Smooth muscle cell (in vitro differentiated cells): ENCODE measurements around the gene COL5A3. TPM values are rescaled to one million over a fixed set of nuclear protein-coding genes. Genes with fewer than 3 reads are reported as not detected.

Source experiments
- DNase-seq: peaks from one replicate; lab custom pipeline; 2025; ENCODE audit not compliant: unreplicated experiment; lab: John Stamatoyannopoulos, UW
- H2AFZ ChIP-seq: fragments of 200-600 bp; sonication (generic); 2 replicates; pipeline ENCODE4 v1.6.0; 2016; ENCODE audit warnings: antibody characterized with exemption, low read depth, mild to moderate bottlenecking
- H3F3A ChIP-seq: fragments of 200-600 bp; sonication (generic); 2 replicates; pipeline ENCODE4 v1.6.0; 2017; ENCODE audit warnings: antibody characterized with exemption, low read depth
- H3K27ac ChIP-seq: fragments of 200-600 bp; sonication (generic); 2 replicates; pipeline ENCODE4 v1.5.1; 2016; ENCODE audit warnings: low read depth, mild to moderate bottlenecking
- H3K27me3 ChIP-seq: fragments of 200-600 bp; sonication (generic); 2 replicates; pipeline ENCODE4 v1.6.1; 2016; ENCODE audit warnings: low read depth, mild to moderate bottlenecking
- H3K36me3 ChIP-seq: fragments of 200-600 bp; sonication (generic); 2 replicates; pipeline ENCODE4 v1.5.1; 2016; ENCODE audit warnings: low read depth
- H3K4me1 ChIP-seq: fragments of 200-600 bp; sonication (generic); 2 replicates; pipeline ENCODE4 v1.5.1; 2016; ENCODE audit warnings: low read depth
- H3K4me2 ChIP-seq: fragments of 200-600 bp; sonication (generic); 2 replicates; pipeline ENCODE4 v1.6.0; 2016; ENCODE audit warnings: mild to moderate bottlenecking
- H3K4me3 ChIP-seq: fragments of 200-600 bp; sonication (generic); 2 replicates; pipeline ENCODE4 v1.5.1; 2016; ENCODE audit warnings: mild to moderate bottlenecking
- H3K79me2 ChIP-seq: fragments of 200-600 bp; sonication (generic); 2 replicates; pipeline ENCODE4 v1.6.0; 2016; ENCODE audit warnings: low read depth, mild to moderate bottlenecking
- H3K9ac ChIP-seq: fragments of 200-600 bp; sonication (generic); 2 replicates; pipeline ENCODE4 v1.6.0; 2016; ENCODE audit warnings: low read depth
- H3K9me3 ChIP-seq: fragments of 200-600 bp; sonication (generic); replicated peaks from 2 replicates; pipeline ENCODE4 v1.5.1; 2016; ENCODE audit warnings: low read depth
- H4K20me1 ChIP-seq: fragments of 200-600 bp; sonication (generic); 2 replicates; pipeline ENCODE4 v1.6.0; 2016; ENCODE audit warnings: low read depth
- WGBS: methylation state at CpG from one replicate; pipeline ENCODE4 v1.1.7; 2016; ENCODE audit warnings: low lambda C conversion rate; 5-methylcytosine and 5-hydroxymethylcytosine counted together
- polyA plus RNA-seq: library from polyadenylated mRNA; unstranded; fragments of >200 nt; fragmentation: Nextera tagmentation; extraction: Ambion mirVana; gene quantifications from 2 replicates; pipeline ENCODE4 v1.2.1, GENCODE V29; 2016
- total RNA-seq: library from RNA; depleted of rRNA; stranded (reverse); fragments of >200 nt; gene quantifications from 2 replicates; pipeline ENCODE4 v1.2.3, GENCODE V29; 2014
- TF ChIP-seq, protein P1 (sequence below): fragments of 200-600 bp; sonication (generic); IDR thresholded peaks from 2 replicates; pipeline ENCODE4 v1.5.1; 2017; ENCODE audit warnings: borderline replicate concordance, mild to moderate bottlenecking, antibody characterized with exemption; ENCODE audit not compliant: insufficient read depth, poor library complexity, severe bottlenecking

The COL5A3 gene
- total and polyA plus RNA-seq, 2 experiments from 2014 or later = 12.8 to 14.4 TPM

- Histone ChIP-seq H3K4me2 (no peak overlapping the region), H2AFZ (no peak overlapping the region), H3K4me3 (no peak overlapping the region), H3K9ac (no peak overlapping the region), H3K79me2 (no peaks in the 10 kb centered on the region), H3K27ac (no peak overlapping the region), H3K9me3 (no peaks in the 10 kb centered on the region), H3K27me3 (no peaks in the 10 kb centered on the region), H3K36me3 (no peaks in the 10 kb centered on the region), H3K4me1 (no peaks in the 10 kb centered on the region), H3F3A (no peaks in the 10 kb centered on the region), H4K20me1 (no peaks in the 10 kb centered on the region)
- no peak for DNase-seq
- WGBS = 58% methylated on average over 4 of the region's 5 CpGs
- TF ChIP-seq, protein P1, sequence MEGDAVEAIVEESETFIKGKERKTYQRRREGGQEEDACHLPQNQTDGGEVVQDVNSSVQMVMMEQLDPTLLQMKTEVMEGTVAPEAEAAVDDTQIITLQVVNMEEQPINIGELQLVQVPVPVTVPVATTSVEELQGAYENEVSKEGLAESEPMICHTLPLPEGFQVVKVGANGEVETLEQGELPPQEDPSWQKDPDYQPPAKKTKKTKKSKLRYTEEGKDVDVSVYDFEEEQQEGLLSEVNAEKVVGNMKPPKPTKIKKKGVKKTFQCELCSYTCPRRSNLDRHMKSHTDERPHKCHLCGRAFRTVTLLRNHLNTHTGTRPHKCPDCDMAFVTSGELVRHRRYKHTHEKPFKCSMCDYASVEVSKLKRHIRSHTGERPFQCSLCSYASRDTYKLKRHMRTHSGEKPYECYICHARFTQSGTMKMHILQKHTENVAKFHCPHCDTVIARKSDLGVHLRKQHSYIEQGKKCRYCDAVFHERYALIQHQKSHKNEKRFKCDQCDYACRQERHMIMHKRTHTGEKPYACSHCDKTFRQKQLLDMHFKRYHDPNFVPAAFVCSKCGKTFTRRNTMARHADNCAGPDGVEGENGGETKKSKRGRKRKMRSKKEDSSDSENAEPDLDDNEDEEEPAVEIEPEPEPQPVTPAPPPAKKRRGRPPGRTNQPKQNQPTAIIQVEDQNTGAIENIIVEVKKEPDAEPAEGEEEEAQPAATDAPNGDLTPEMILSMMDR = no peak
Measured at GRCh38 chr19:9996541-9996940, 13.8 kb downstream of the COL5A3 start.

DNA sequence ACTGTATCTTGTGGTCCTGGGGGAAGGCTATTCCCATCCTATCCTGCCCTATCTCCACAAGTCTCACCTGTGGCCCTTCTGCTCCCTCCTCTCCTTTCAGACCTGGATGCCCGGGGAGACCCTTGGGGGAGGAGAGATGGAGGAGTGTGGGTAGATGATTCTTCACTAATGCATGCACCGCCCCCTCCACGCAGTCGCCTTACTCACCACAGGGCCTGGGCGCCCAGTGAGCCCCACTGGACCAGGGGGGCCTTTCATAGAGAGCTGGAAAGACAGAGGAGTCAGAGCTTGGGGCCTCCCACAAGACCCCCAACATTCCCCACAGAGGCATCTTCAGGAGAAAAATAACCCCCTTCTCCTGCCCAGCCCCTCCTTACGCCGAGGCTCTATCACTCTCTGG, 14.3 kb downstream of the COL5A3 start:
- Histone ChIP-seq H3K4me1 (no peaks in the 10 kb centered on the region), H4K20me1 (no peaks in the 10 kb centered on the region), H3K4me3 (no peak overlapping the region), H3K79me2 (no peaks in the 10 kb centered on the region), H3K27ac (no peak overlapping the region), H3K9me3 (no peaks in the 10 kb centered on the region), H3K9ac (no peak overlapping the region), H3K27me3 (no peaks in the 10 kb centered on the region), H3F3A (no peaks in the 10 kb centered on the region), H2AFZ (no peak overlapping the region), H3K4me2 (no peak overlapping the region), H3K36me3 (no peaks in the 10 kb centered on the region)
- TF ChIP-seq, protein P1 = no peak
- no peak for DNase-seq
- 84% methylated on average over 7 of the region's 7 CpGs for WGBS

GRCh38 chr19:9995084-9995483, 15.2 kb downstream of the COL5A3 start:
- H3K9me3 ChIP-seq = no peaks in the 10 kb centered on the region
- H3K36me3 ChIP-seq = no peaks in the 10 kb centered on the region
- H3K27ac ChIP-seq = no peak overlapping the region
- H3K27me3 ChIP-seq = no peaks in the 10 kb centered on the region
- H4K20me1 ChIP-seq = no peaks in the 10 kb centered on the region
- H3K4me1 ChIP-seq = no peaks in the 10 kb centered on the region
- 92% methylated on average over 8 of the region's 8 CpGs for WGBS
- no peak overlapping the region for H3K4me2 ChIP-seq
- H3F3A ChIP-seq = no peaks in the 10 kb centered on the region
- no peak overlapping the region for H3K4me3 ChIP-seq
- H2AFZ ChIP-seq = no peak overlapping the region
- no peak overlapping the region for H3K9ac ChIP-seq
- no peaks in the 10 kb centered on the region for H3K79me2 ChIP-seq
- TF ChIP-seq, protein P1 = no peak
- DNase-seq = no peak

- Histone ChIP-seq H3K79me2 (no peaks in the 10 kb centered on the region), H3K4me2 (no peak overlapping the region), H3K4me3 (no peak overlapping the region), H3K9ac (no peak overlapping the region), H3K27ac (no peak overlapping the region), H4K20me1 (no peaks in the 10 kb centered on the region), H3F3A (no peaks in the 10 kb centered on the region), H3K4me1 (peaks cover 2% of the 10 kb centered on the region), H3K9me3 (no peaks in the 10 kb centered on the region), H3K36me3 (no peaks in the 10 kb centered on the region), H3K27me3 (no peaks in the 10 kb centered on the region), H2AFZ (no peak overlapping the region)
- no peak for DNase-seq
- TF ChIP-seq, protein P1 = no peak
- WGBS = 91% methylated on average over 11 of the region's 11 CpGs
Measured at GRCh38 chr19:9991425-9992191, 18.7 kb downstream of the COL5A3 start.
